Sigmoid colon (tissue), 7 donors: ENCODE measurements around the gene ADAMTSL2. TPM values are rescaled to one million over a fixed set of nuclear protein-coding genes. Genes with fewer than 3 reads are reported as not detected.

Experiments used
- DNase-seq: peaks from one replicate; pipeline ENCODE4 v3.0.0-alpha.2; 2019
- H3K27ac ChIP-seq, 4 donors: fragments of 200-600 bp; sonication (generic); one replicate each; pipeline ENCODE4 v1.5.1; 2016 to 2019; ENCODE audit warnings: mild to moderate bottlenecking in 1 of 4
- H3K27me3 ChIP-seq, 3 donors: fragments of 200-600 bp; sonication (generic); one replicate each; pipeline ENCODE4 v1.5.1; 2019; ENCODE audit warnings: mild to moderate bottlenecking in 1 of 3
- H3K36me3 ChIP-seq, 4 donors: fragments of 200-600 bp; sonication (generic); one replicate each; pipeline ENCODE4 v1.5.1; 2016 to 2019
- H3K4me1 ChIP-seq, 4 donors: fragments of 200-600 bp; sonication (generic); one replicate each; pipeline ENCODE4 v1.5.1; 2017 to 2019
- H3K4me3 ChIP-seq, 4 donors: fragments of 200-600 bp; sonication (generic); one replicate each; pipeline ENCODE4 v1.5.1; 2017 to 2019; ENCODE audit warnings: mild to moderate bottlenecking in 2 of 4, moderate library complexity in 1 of 4
- H3K9me3 ChIP-seq, 4 donors: fragments of 200-600 bp in 3 of 4; sonication (generic) in 3 of 4; one replicate each; pipeline versions ENCODE4 v1.5.1 to v1.6.1; 2013 to 2019
- CTCF ChIP-seq, 4 experiments: fragments of 450-650 bp in 3 of 4; fragments of 200-600 bp in 1 of 4; IDR thresholded peaks; one replicate each; pipeline ENCODE4 v1.5.1; 2016 to 2019; ENCODE audit warnings: antibody characterized with exemption in 4 of 4, mild to moderate bottlenecking in 3 of 4, moderate library complexity in 2 of 4
- EP300 ChIP-seq, 4 donors: sonication (generic); formaldehyde crosslinking; IDR thresholded peaks; one replicate each; pipeline ENCODE4 v1.6.1; 2017; ENCODE audit warnings: antibody characterized with exemption in 4 of 4
- POLR2A ChIP-seq, 2 donors: fragments of 450-650 bp; IDR thresholded peaks; one replicate each; pipeline ENCODE4 v1.6.1; 2016; ENCODE audit warnings: antibody characterized with exemption in 2 of 2, mild to moderate bottlenecking in 2 of 2, moderate library complexity in 2 of 2
- POLR2AphosphoS5 ChIP-seq, 4 donors: sonication (generic); formaldehyde crosslinking; IDR thresholded peaks; one replicate each; pipeline ENCODE4 v1.6.1; 2017; ENCODE audit warnings: antibody characterized with exemption in 4 of 4
- WGBS, 2 donors: extraction: QIAGEN DNeasy Blood & Tissue Kit; methylation state at CpG; one replicate each; pipeline ENCODE4 v1.1.7; 2013; 5-methylcytosine and 5-hydroxymethylcytosine counted together
- intact Hi-C: fragments of 100-400 bp; cut with DNase I; formaldehyde crosslinking; loops from one replicate; pipeline ENCODE4 v1.15.1; 2023
- polyA plus RNA-seq, 3 donors: library from polyadenylated mRNA; stranded (reverse); fragments of 200-250 nt; gene quantifications; one replicate each; pipeline ENCODE4 v1.2.3, GENCODE V29; 2013
- total RNA-seq, 4 donors: library from RNA; depleted of rRNA; stranded (reverse); fragments of >200 nt; gene quantifications; one replicate each; pipeline ENCODE4 v1.1.0, GENCODE V29; 2016
- donor health status: healthy with polysubstance abuse.
- donor health status: Bipolar disorder and iron deficiency.
- donor health status: healthy.

The ADAMTSL2 gene
- total and polyA plus RNA-seq, 7 donors = 0.33 to 4.2 (median 0.81) TPM

- TF ChIP-seq POLR2A (IDR thresholded peaks at IDR 0.05) = no peak
- 3 to 10% methylated on average over 28 of the region's 28 CpGs for WGBS, 2 donors
These were observed 50.3 kb downstream of the ADAMTSL2 start for GRCh38 chr9:133584559-133585476.

GRCh38 chr9:133585481-133586351 lies 51.2 kb downstream of the ADAMTSL2 start:
- WGBS, 2 donors = 11 to 18% methylated on average over 43 of the region's 43 CpGs
- H3K27ac ChIP-seq = peak overlapping the region in 3 of 4 donors; percentile 65 to 70 (median 65)
- H3K9me3 ChIP-seq = no peaks in the 10 kb centered on the region
- H3K36me3 ChIP-seq = no peaks in the 10 kb centered on the region
- DNase-seq = no peak
- TF ChIP-seq CTCF (IDR thresholded peaks at IDR 0.05) (no peak), POLR2AphosphoS5 (IDR thresholded peaks at IDR 0.05) (peak in 1 of 4 donors; percentile 56), EP300 (IDR thresholded peaks at IDR 0.05) (no peak)
- peaks cover 0 to 39% (median 7%) of the 10 kb centered on the region in 3 donors for H3K27me3 ChIP-seq
- H3K4me1 ChIP-seq = peaks cover 0 to 41% (median 27%) of the 10 kb centered on the region in 4 donors
- peak overlapping the region in 2 of 4 donors; percentile 2 to 4 for H3K4me3 ChIP-seq
- intact Hi-C loops = loop anchor here (5.0 kb wide), 2 partner anchors 48 to 72 kb away; no protein-coding TSS in a partner anchor

More at GRCh38 chr9:133584559-133585476, 50.3 kb downstream of the ADAMTSL2 start:
- H3K9me3 ChIP-seq = no peaks in the 10 kb centered on the region
- no peak for DNase-seq
- H3K4me3 ChIP-seq = peak overlapping the region in 2 of 4 donors; percentile 2 to 3
- H3K27me3 ChIP-seq = peaks cover 0 to 33% (median 7%) of the 10 kb centered on the region in 3 donors
- intact Hi-C loops = loop anchor here (5.0 kb wide), 2 partner anchors 48 to 72 kb away; no protein-coding TSS in a partner anchor
- no peaks in the 10 kb centered on the region for H3K36me3 ChIP-seq
- H3K4me1 ChIP-seq = peaks cover 0 to 50% (median 34%) of the 10 kb centered on the region in 4 donors
- H3K27ac ChIP-seq = peak overlapping the region in 3 of 4 donors; percentile 65 to 70 (median 65)

GRCh38 chr9:133587051-133587450 lies 52.5 kb downstream of the ADAMTSL2 start:
- peaks cover 0 to 49% (median 7%) of the 10 kb centered on the region in 3 donors for H3K27me3 ChIP-seq

GRCh38 chr9:133587466-133587865 lies 53.0 kb downstream of the ADAMTSL2 start:
- no peak for DNase-seq
- H3K9me3 ChIP-seq = no peaks in the 10 kb centered on the region
- no peak overlapping the region for H3K4me3 ChIP-seq
- TF ChIP-seq POLR2A (IDR thresholded peaks at IDR 0.05) = no peak
- TF ChIP-seq POLR2AphosphoS5 (IDR thresholded peaks at IDR 0.05) = no peak
- TF ChIP-seq CTCF (IDR thresholded peaks at IDR 0.05) = no peak
- no peak for TF ChIP-seq EP300 (IDR thresholded peaks at IDR 0.05)
- WGBS, 2 donors = 89 to 91% methylated on average over 6 of the region's 6 CpGs
- intact Hi-C loops = loop anchor here (5.0 kb wide), 2 partner anchors 50 to 70 kb away; no protein-coding TSS in a partner anchor
- no peaks in the 10 kb centered on the region for H3K36me3 ChIP-seq
- H3K27ac ChIP-seq = no peak overlapping the region
- peaks cover 0 to 50% (median 7%) of the 10 kb centered on the region in 3 donors for H3K27me3 ChIP-seq
- peaks cover 0 to 32% (median 26%) of the 10 kb centered on the region in 4 donors for H3K4me1 ChIP-seq

More at GRCh38 chr9:133587051-133587450, 52.5 kb downstream of the ADAMTSL2 start:
- no peak overlapping the region for H3K27ac ChIP-seq
- intact Hi-C loops = loop anchor here (5.0 kb wide), 2 partner anchors 50 to 70 kb away; no protein-coding TSS in a partner anchor
- no peaks in the 10 kb centered on the region for H3K36me3 ChIP-seq
- H3K4me3 ChIP-seq = no peak overlapping the region
- TF ChIP-seq EP300 (IDR thresholded peaks at IDR 0.05) = no peak
- no peak for TF ChIP-seq POLR2AphosphoS5 (IDR thresholded peaks at IDR 0.05)
- TF ChIP-seq CTCF (IDR thresholded peaks at IDR 0.05) = no peak
- no peak for TF ChIP-seq POLR2A (IDR thresholded peaks at IDR 0.05)
- 81 to 89% methylated on average over 8 of the region's 8 CpGs for WGBS, 2 donors
- DNase-seq = no peak
- peaks cover 0 to 32% (median 27%) of the 10 kb centered on the region in 4 donors for H3K4me1 ChIP-seq
- no peaks in the 10 kb centered on the region for H3K9me3 ChIP-seq
